ENCODE data around the gene SGSM2.

Gene SGSM2

DNA sequence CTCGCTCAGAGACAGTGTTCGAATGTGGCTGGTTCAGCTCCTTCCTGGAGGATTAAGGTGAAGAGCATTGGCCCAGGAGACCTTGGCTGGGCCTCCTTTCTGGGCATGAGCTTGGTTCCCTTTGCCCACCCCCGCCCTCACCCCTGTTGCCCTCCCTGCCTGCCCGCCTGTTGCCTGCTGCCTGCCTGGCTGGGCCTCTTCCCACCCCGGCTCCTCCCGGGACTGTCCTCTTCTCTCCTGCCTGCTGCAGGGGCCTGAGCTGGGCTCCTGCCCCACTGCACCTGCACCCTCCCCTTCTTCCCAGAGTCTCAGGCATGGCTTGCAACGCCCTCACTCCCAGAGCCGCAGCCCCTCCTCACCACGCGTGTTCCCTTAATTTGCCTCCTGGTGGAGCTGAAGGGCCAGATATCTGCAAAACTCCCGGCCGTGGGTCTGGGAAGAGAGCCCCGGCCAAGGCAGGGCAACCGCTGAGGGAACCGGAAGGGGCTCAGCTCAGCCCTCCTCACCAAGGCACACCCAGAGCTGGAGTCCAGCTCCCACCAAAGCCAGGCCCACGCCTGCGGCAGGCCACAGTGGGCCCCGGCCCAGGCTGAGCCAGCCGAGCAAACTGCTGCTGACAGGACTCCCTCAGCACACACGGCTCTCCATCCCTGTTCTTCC lies 32.4 kb downstream of the SGSM2 start:
- no peak for DNase-seq

DNA sequence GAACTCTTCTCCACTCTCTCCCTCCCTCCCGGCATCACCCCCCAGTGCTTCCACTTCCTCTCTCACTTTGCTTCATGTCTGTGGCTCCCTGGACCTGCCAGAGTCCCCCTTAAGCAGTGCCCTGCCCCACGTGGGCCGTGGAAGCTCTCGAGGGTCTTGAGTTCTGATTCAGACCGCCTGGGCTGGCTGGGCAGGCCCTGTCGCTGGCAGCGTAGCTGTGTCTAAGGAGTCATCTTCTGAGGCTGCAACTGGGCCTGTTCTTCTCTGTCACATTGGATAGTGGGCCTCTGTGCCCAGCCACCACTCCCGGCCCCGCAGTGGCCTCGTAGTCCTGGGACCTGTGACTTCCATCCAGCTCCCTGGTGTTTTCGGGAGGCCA lies 32.9 kb downstream of the SGSM2 start:
- DNase-seq = no peak

DNA sequence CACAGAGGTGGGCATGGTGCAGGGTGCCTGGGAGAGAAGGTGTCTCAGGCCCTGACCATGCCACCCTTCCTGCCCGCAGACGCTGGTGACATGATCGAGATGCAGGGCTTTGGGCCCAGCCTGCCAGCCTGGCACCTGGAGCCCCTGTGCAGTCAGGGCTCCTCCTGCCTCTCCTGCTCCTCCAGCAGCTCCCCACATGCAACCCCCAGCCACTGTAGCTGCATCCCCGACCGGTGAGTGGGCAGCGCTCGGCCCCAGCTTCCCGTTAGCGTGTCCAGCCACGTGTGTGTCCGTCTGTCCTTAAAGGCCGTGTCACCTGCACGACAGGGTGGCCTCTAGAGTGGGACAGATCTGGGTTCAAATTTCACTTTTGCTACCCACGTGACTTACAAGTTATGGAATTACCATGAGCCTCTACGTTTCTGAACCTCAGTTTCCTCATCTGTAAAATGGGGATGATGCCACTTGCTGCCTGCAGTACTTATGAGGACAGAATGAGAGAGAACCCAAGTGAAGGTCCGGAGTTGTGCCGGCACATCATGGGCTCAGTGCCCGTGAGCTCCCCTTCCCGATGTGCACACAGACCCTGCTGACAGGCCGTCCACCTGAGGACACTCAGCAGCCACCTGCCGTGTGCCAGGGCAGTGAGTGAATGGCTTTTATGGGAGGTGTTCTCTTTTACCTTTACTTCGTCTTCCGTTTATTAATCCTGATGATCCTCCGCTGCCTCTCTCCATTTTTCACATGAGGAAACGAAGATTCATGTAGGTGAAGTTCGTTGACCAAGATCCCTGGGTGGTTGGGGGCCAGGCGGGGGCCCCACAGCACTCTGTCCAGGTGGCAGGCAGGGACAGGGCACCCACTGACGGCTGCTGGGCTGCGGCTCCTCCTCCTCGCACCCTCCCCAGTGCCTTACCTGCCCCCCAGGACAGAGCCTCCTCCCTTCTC lies 34.2 kb downstream of the SGSM2 start:
- no peak for DNase-seq

- no peak for DNase-seq
Measured at GRCh38 chr17:2372180-2372579, 34.9 kb downstream of the SGSM2 start.

- DNase-seq = no peak
Measured at GRCh38 chr17:2372681-2373080, 35.4 kb downstream of the SGSM2 start.

GRCh38 chr17:2373179-2373578 lies 35.9 kb downstream of the SGSM2 start:
- no peak for DNase-seq

DNA sequence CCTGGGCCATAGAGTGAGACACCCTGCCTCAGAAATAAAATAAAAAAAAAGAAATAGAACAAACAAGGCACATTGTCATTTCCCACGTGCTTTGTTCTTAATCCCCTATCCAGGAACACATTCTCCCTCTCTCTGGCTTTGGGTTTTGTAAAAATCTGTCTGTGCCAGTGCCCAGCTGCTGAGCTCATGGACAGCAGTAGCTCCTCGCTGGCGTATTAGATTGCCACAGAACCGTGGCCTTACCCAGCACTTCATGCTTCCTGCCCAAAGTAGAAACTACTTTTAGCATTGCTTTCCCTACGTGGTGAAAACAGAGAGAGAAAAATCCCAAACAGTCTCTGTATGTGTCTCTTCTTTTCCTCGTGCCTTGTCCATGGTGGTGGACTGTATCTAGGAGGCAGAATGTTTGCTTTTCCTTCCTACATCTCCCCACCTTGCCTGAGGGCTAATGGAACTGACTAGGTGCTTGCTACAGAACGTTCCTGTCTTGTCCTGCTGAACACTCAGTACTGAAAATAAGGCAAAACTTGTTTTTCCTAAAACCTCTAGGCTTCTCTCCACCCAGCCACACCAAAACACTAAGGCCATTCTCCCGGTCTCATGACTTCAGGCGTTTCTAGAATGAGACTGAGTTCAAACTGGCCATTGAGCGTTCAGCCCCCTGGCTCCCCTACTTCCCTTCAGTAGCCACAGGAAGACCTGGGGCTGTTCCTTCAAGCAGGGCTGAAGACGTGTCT lies 37.4 kb downstream of the SGSM2 start:
- no peak for DNase-seq

DNA sequence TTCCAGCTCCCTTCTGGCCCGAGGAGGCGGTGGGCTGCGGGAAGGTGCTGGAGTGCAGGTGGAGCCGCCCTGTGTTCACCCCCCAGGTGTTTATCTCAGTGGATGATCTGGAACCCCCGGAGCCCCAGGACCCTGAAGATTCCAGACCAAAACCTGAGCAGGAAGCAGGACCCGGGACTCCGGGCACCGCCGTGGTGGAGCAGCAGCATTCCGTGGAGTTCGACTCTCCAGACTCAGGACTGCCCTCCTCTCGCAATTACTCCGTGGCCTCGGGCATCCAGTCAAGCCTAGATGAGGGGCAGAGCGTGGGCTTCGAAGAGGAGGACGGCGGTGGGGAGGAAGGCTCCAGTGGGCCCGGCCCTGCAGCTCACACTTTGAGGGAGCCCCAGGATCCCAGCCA lies 38.1 kb downstream of the SGSM2 start:
- no peak for DNase-seq

- no peak for DNase-seq
Measured at GRCh38 chr17:2376107-2376506, 38.8 kb downstream of the SGSM2 start.

- DNase-seq = no peak
Measured at GRCh38 chr17:2377659-2378058, 40.4 kb downstream of the SGSM2 start.

- no peak for DNase-seq
Measured at GRCh38 chr17:2378905-2379304, 41.6 kb downstream of the SGSM2 start.

DNA sequence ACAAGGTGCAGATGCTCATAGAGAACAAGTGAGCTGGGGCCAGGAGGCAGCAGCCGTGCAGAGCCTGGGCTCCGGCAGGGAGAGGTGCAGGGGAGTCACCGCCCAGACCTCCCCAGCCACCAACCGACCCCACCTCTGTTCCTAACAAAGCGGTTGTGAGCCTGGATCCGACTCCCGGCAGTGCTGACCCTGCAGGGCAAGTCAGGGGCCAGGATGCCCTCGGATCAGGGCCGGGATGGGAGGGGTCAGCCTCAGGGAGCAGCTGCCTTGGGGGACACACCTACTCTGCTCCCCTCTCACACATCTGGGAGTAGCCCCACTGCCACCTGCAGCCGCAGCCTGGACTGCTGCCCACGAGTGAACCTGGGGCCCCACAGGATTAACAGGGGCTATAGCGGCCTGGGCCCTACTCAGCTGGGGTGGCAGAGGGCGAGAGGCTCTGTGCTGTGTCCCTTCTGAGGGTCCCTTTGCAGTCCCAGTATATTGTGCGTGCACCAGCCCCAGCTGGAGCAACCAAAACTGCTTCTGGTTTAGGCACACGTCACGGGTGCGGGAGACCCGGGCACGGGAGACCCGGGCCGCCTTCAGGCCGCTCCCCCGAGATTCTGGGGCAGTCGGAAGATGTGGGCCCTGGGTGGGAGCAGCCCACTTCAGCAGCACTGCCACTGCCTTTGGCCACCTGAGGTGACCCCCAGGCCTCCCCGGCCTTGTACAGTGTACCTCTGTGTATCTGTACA lies 42.4 kb downstream of the SGSM2 start:
- no peak for DNase-seq

GRCh38 chr17:2380226-2380922 lies 43.1 kb downstream of the SGSM2 start:
- DNase-seq = no peak

GRCh38 chr17:2380950-2381649 lies 43.8 kb downstream of the SGSM2 start:
- DNase-seq = no peak

DNA sequence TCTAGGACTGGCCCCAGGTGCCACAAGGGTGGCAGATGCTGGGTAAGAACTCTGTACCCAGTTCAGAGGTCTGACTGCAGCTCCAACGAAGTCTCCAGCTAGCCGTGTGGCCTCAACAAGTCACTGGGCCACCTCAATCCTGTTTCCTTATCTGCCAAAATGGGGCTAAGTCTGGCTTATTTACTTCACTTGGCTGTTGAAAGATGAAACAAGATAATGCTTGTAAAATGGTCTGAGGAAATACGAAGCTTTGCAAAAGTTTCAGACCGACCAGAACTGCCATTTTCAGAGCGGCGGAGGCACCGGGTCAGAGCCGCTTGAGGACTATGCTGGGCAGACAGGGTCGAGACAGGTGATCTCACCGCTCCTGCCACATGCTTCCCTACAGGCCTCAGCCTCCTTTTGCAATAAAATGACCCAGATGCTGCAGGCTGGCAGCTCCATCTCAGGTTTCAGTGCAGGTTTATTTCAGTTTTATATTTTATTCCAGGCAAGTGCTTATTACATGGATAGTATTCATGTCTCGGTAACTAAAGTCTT lies 46.4 kb downstream of the SGSM2 start:
- DNase-seq = no peak

DNA sequence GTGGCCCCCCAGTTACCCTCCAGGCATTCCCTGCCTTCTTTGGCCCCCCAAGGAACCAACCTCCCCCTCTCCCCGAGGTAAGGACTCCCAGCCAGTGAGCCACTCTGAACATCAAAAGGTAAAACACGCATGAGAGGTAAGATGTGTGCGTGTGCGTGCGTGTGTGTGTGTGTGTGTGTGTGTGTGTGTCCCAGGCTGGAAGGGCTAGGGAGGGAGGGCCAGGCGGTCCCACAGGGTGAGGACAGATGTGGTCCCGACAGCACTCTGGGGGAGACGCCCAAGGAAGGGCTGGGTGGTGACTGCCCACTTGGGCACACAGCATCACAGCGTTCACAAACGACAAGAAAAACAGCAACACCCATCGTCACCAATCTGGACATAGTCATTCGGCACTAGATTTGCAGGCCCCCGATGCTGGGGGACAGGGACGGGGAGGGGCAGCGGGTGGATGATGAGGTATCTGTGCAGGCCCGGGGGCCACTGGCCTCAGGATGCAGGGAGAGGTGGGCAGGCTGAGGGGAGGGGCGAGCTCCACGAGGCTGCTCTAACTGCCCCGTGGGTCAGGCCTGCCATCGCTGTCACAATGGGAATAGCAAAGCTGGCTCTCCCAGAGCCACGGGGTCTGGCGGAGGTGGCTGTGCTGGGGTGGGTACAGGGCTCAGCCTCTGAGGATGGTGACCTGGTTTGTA lies 47.3 kb downstream of the SGSM2 start:
- no peak for DNase-seq

DNA sequence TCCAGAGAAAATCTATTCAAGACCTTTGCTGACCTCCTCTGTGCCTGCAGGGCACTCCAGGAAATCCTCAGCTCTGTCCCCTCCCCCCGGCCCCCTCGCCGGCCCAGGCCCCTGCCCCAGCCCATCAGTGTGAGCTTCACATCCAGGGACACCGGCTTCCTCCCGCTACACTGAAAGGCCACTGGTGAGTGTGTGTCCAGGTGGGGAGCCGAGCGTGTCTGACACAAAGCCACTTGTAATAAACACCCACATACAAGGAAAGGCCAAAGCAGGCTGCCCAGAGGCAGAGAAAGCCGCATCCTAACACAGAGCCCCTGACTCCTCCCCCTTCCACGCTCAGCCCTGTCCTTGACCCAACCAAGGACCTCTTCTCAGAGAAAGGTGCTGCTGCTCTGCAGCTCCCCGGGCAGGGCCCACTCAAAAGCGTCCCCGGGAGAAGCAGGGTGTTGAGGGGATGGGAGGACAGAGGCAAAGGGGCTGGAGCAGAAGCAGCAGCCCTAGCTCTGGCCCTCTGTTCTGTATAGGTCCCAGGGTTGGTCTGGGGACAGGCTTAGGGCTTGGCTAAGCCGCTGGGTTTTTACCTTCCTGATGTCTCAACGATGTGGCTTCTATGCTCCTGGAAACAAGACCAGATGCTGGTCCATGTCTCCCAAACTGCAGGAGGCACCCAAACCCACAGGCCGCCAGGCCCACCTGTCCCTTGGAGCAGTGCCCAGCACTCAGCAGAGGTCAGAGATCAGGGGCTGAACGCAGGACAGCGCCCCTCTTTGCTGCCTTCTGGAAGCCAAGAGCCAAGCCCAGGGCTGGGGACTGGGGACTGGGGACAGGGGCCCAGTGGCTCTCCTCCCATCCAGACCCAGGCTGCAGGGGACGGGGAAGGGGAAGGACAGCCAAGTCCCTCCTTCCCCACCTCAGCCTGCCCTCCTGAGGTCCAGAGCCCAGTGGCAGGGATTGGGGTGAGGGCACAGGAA lies 48.2 kb downstream of the SGSM2 start:
- no peak for DNase-seq

GRCh38 chr17:2386400-2387085 lies 49.2 kb downstream of the SGSM2 start:
- no peak for DNase-seq

Measured in SHP77 treated with DMSO at 0.1 percent for 48 hours (cell line).